ENCODE data around the gene GSDME. TPM values are rescaled to one million over a fixed set of nuclear protein-coding genes. Genes with fewer than 3 reads are reported as not detected.
A peak's percentile ranks its signal among the peaks of the same experiment; 100 is the strongest.

GSDME gene
- total and polyA plus RNA-seq, 2 experiments from 2014 or later = 35.1 to 48.1 TPM

GRCh38 chr7:24724451-24725190 lies 32.6 kb downstream of the GSDME start:
- WGBS (ENCODE audit: low lambda C conversion rate, missing lambda C conversion rate) = 96% methylated on average over 13 of the region's 13 CpGs

GRCh38 chr7:24723178-24723530 lies 34.1 kb downstream of the GSDME start:
- Histone ChIP-seq H3K4me3 (no peak overlapping the region), H3K27me3 (no peaks in the 10 kb centered on the region), H3K27ac (no peak overlapping the region), H3K36me3 (replicated peaks; ENCODE audit: insufficient read depth, low read depth) (no peaks in the 10 kb centered on the region), H3K4me1 (ENCODE audit: insufficient read depth) (no peaks in the 10 kb centered on the region), H3K9me2 (replicated peaks; ENCODE audit: insufficient read depth) (no peaks in the 10 kb centered on the region), H3K4me2 (no peak overlapping the region), H2AFZ (no peak overlapping the region), H3K79me2 (no peaks in the 10 kb centered on the region), H4K20me1 (ENCODE audit: insufficient read depth, poor library complexity, severe bottlenecking) (no peaks in the 10 kb centered on the region), H3K9me3 (ENCODE audit: low read depth) (no peaks in the 10 kb centered on the region)
- TF ChIP-seq EZH2phosphoT487 (IDR thresholded peaks at IDR 0.05; ENCODE audit: low read depth, severe bottlenecking, unreplicated experiment) = no peak
- TF ChIP-seq CTCF (IDR thresholded peaks at IDR 0.05; ENCODE audit: poor library complexity) = no peak
- TF ChIP-seq EZH2 (IDR thresholded peaks at IDR 0.05; ENCODE audit: borderline replicate concordance) = no peak
- WGBS (ENCODE audit: low lambda C conversion rate, missing lambda C conversion rate) = 62% methylated on average over 5 of the region's 5 CpGs
- no peak for DNase-seq (ENCODE audit: low spot score)

More at GRCh38 chr7:24724451-24725190, 32.6 kb downstream of the GSDME start:
- no peak overlapping the region for H2AFZ ChIP-seq
- no peak overlapping the region for H3K4me2 ChIP-seq
- H3K4me3 ChIP-seq = no peak overlapping the region
- H4K20me1 ChIP-seq (ENCODE audit: insufficient read depth, poor library complexity, severe bottlenecking) = no peaks in the 10 kb centered on the region
- H3K9me3 ChIP-seq (ENCODE audit: low read depth) = no peaks in the 10 kb centered on the region
- no peaks in the 10 kb centered on the region for H3K27me3 ChIP-seq
- no peaks in the 10 kb centered on the region for H3K36me3 ChIP-seq (replicated peaks; ENCODE audit: insufficient read depth, low read depth)
- H3K79me2 ChIP-seq = no peaks in the 10 kb centered on the region
- H3K4me1 ChIP-seq (ENCODE audit: insufficient read depth) = no peaks in the 10 kb centered on the region
- DNase-seq (ENCODE audit: low spot score) = no peak
- no peaks in the 10 kb centered on the region for H3K9me2 ChIP-seq (replicated peaks; ENCODE audit: insufficient read depth)
- TF ChIP-seq EZH2phosphoT487 (IDR thresholded peaks at IDR 0.05; ENCODE audit: low read depth, severe bottlenecking, unreplicated experiment) (no peak), CTCF (IDR thresholded peaks at IDR 0.05; ENCODE audit: poor library complexity) (no peak), EZH2 (IDR thresholded peaks at IDR 0.05; ENCODE audit: borderline replicate concordance) (no peak)
- H3K27ac ChIP-seq = no peak overlapping the region

GRCh38 chr7:24722386-24723177 lies 34.7 kb downstream of the GSDME start:
- Histone ChIP-seq H3K79me2 (no peaks in the 10 kb centered on the region), H3K9me3 (ENCODE audit: low read depth) (no peaks in the 10 kb centered on the region), H4K20me1 (ENCODE audit: insufficient read depth, poor library complexity, severe bottlenecking) (no peaks in the 10 kb centered on the region), H3K4me1 (ENCODE audit: insufficient read depth) (no peaks in the 10 kb centered on the region), H3K27ac (no peak overlapping the region), H3K9me2 (replicated peaks; ENCODE audit: insufficient read depth) (no peaks in the 10 kb centered on the region), H2AFZ (no peak overlapping the region), H3K27me3 (no peaks in the 10 kb centered on the region), H3K4me2 (no peak overlapping the region), H3K36me3 (replicated peaks; ENCODE audit: insufficient read depth, low read depth) (no peaks in the 10 kb centered on the region), H3K4me3 (no peak overlapping the region)
- WGBS (ENCODE audit: low lambda C conversion rate, missing lambda C conversion rate) = 83% methylated on average over 19 of the region's 19 CpGs
- peak; percentile 52 for DNase-seq (ENCODE audit: low spot score)
- TF ChIP-seq EZH2 (IDR thresholded peaks at IDR 0.05; ENCODE audit: borderline replicate concordance) = no peak
- TF ChIP-seq EZH2phosphoT487 (IDR thresholded peaks at IDR 0.05; ENCODE audit: low read depth, severe bottlenecking, unreplicated experiment) = no peak
- peak; percentile 51 for TF ChIP-seq CTCF (IDR thresholded peaks at IDR 0.05; ENCODE audit: poor library complexity)
